Keratinocyte (primary cell): ENCODE results near the gene TLR8. TPM values are rescaled to one million over a fixed set of nuclear protein-coding genes. Genes with fewer than 3 reads are reported as not detected.

Experiments
- DNase-seq: peaks from one replicate; pipeline ENCODE4 v3.0.0-alpha.2; 2011; ENCODE audit warnings: low read depth, missing footprints, low spot score
- FAIRE-seq: peaks from 2 replicates; lab custom pipeline; 2011; peaks lifted over from hg19 to GRCh38; lab: Jason Lieb, UNC
- H2AFZ ChIP-seq: 2 replicates; pipeline ENCODE4 v1.6.0; 2012; ENCODE audit warnings: low read length, control low read depth, inconsistent platforms; ENCODE audit not compliant: control insufficient read depth
- H3K27ac ChIP-seq: 2 replicates; pipeline ENCODE4 v1.5.1; 2011; ENCODE audit warnings: low read length; ENCODE audit not compliant: control insufficient read depth, insufficient read depth
- H3K27me3 ChIP-seq: 3 replicates; pipeline ENCODE4 v1.6.0; 2011; ENCODE audit warnings: low read length; ENCODE audit not compliant: control insufficient read depth, insufficient read depth; ENCODE audit errors: extremely low read depth
- H3K36me3 ChIP-seq, 2 experiments: 2 replicates in 1 of 2; 3 replicates in 1 of 2; pipeline ENCODE4 v1.5.1; 2011; ENCODE audit warnings: low read length in 2 of 2, mild to moderate bottlenecking in 1 of 2; ENCODE audit not compliant: control insufficient read depth in 2 of 2, insufficient read depth in 2 of 2; ENCODE audit errors: extremely low read depth in 1 of 2
- H3K4me1 ChIP-seq: 3 replicates; pipeline ENCODE4 v1.5.1; 2011; ENCODE audit warnings: low read length; ENCODE audit not compliant: control insufficient read depth, insufficient read depth; ENCODE audit errors: extremely low read depth
- H3K4me2 ChIP-seq: 3 replicates; pipeline ENCODE4 v1.6.0; 2011; ENCODE audit warnings: low read depth, low read length; ENCODE audit not compliant: control insufficient read depth, insufficient read depth; ENCODE audit errors: extremely low read depth
- H3K4me3 ChIP-seq, 3 experiments: fragments of 200-600 bp in 1 of 3; sonication (generic) in 1 of 3; 2 replicates in 2 of 3; 3 replicates in 1 of 3; pipeline ENCODE4 v1.5.1; 2011 to 2016; ENCODE audit warnings: low read length in 3 of 3, mild to moderate bottlenecking in 3 of 3, control low read depth in 2 of 3, inconsistent platforms in 1 of 3, low read depth in 1 of 3, mixed read lengths in 1 of 3, mixed run types in 1 of 3, moderate library complexity in 1 of 3; ENCODE audit not compliant: control insufficient read depth in 2 of 3, insufficient read depth in 2 of 3; ENCODE audit errors: extremely low read depth in 1 of 3
- H3K79me2 ChIP-seq: 2 replicates; pipeline ENCODE4 v1.6.0; 2012; ENCODE audit warnings: low read length; ENCODE audit not compliant: control insufficient read depth, insufficient read depth
- H3K9ac ChIP-seq: 3 replicates; pipeline ENCODE4 v1.6.0; 2011; ENCODE audit warnings: low read length; ENCODE audit not compliant: control insufficient read depth, insufficient read depth; ENCODE audit errors: extremely low read depth
- H3K9me1 ChIP-seq: 3 replicates; pipeline ENCODE4 v1.6.0; 2011; ENCODE audit warnings: low read length; ENCODE audit not compliant: control insufficient read depth, insufficient read depth; ENCODE audit errors: extremely low read depth
- H3K9me3 ChIP-seq: 2 replicates; pipeline ENCODE4 v1.5.1; 2012; ENCODE audit warnings: low read depth, low read length; ENCODE audit not compliant: control insufficient read depth
- H4K20me1 ChIP-seq: 3 replicates; pipeline ENCODE4 v1.6.0; 2011; ENCODE audit warnings: low read length; ENCODE audit not compliant: control insufficient read depth, insufficient read depth; ENCODE audit errors: extremely low read depth
- CTCF ChIP-seq, 3 experiments: IDR thresholded peaks in 1 of 3; conservative IDR thresholded peaks in 1 of 3; optimal IDR thresholded peaks in 1 of 3; 2 replicates in 2 of 3; 3 replicates in 1 of 3; pipeline versions ENCODE3 to v1.5.1; 2011; ENCODE audit warnings: low read length in 3 of 3, mild to moderate bottlenecking in 3 of 3, moderate library complexity in 2 of 3, control low read depth in 1 of 3, inconsistent platforms in 1 of 3; ENCODE audit not compliant: insufficient read depth in 2 of 3; ENCODE audit errors: extremely low read depth in 1 of 3
- EZH2 ChIP-seq: IDR thresholded peaks from one replicate; pipeline ENCODE4 v1.6.1; 2012; ENCODE audit warnings: inconsistent platforms, mild to moderate bottlenecking, low read length, moderate library complexity
- dilution Hi-C: fragments of 300-500 bp; cut with MboI; formaldehyde crosslinking; loops from one replicate; pipeline ENCODE4 v1.7.0; 2020; ENCODE audit warnings: low sequenced_read_pairs; ENCODE audit not compliant: extremely low pct_ligation_motif_present
- polyA plus RNA-seq, 5 experiments: library from polyadenylated mRNA; depleted of rRNA in 3 of 5; stranded (reverse) in 3 of 5; stranded (forward) in 1 of 5; unstranded in 1 of 5; fragments of >200 nt; gene quantifications; 1 replicate in 1 of 5; 2 replicates in 3 of 5; 3 replicates in 1 of 5; pipeline versions ENCODE4 v1.2.1 to v1.2.3, GENCODE V29; 2011 to 2012; ENCODE audit warnings: missing spikeins in 2 of 5, low read depth in 1 of 5, low replicate concordance in 1 of 5

TLR8 gene
- polyA plus RNA-seq, 1 donor (not counting 4 experiments of a cell fraction or from before 2014, with no cell fraction given): not detected

- H3K9ac ChIP-seq: no peak overlapping the region
- H3K4me1 ChIP-seq: peaks cover 27% of the 10 kb centered on the region
- FAIRE-seq (no peak), DNase-seq (no peak)
- H3K4me3 ChIP-seq: no peak overlapping the region
- H3K79me2 ChIP-seq: no peaks in the 10 kb centered on the region
- H3K9me1 ChIP-seq: no peaks in the 10 kb centered on the region
- H3K9me3 ChIP-seq: no peaks in the 10 kb centered on the region
- no peak overlapping the region for H2AFZ ChIP-seq
- H4K20me1 ChIP-seq: no peaks in the 10 kb centered on the region
- dilution Hi-C loops: no loop called here
- H3K4me2 ChIP-seq: no peak overlapping the region
- H3K27ac ChIP-seq: no peak overlapping the region
- H3K27me3 ChIP-seq: no peaks in the 10 kb centered on the region
- TF ChIP-seq CTCF (optimal IDR thresholded peaks at IDR 0.05 in 1 of 3, IDR thresholded peaks at IDR 0.05 in 1 of 3, conservative IDR thresholded peaks at IDR 0.05 in 1 of 3; ENCODE audit: extremely low read depth in 1 of 3, insufficient read depth in 2 of 3, low read length in 3 of 3): no peak
- no peak for TF ChIP-seq EZH2
- H3K36me3 ChIP-seq: no peaks in the 10 kb centered on the region
Observed at GRCh38 chrX:12951595-12951975, 45.2 kb downstream of the TLR8 start.

- TF ChIP-seq EZH2: no peak
- dilution Hi-C loops: no loop called here
- H4K20me1 ChIP-seq: no peaks in the 10 kb centered on the region
- no peak overlapping the region for H3K27ac ChIP-seq
- H3K4me3 ChIP-seq: no peak overlapping the region
- no peak overlapping the region for H2AFZ ChIP-seq
- no peaks in the 10 kb centered on the region for H3K27me3 ChIP-seq
- H3K4me1 ChIP-seq: peaks cover 21% of the 10 kb centered on the region
- H3K79me2 ChIP-seq: no peaks in the 10 kb centered on the region
- no peak for DNase-seq
- no peaks in the 10 kb centered on the region for H3K9me1 ChIP-seq
- H3K36me3 ChIP-seq: no peaks in the 10 kb centered on the region
- FAIRE-seq: no peak
- H3K9me3 ChIP-seq: no peaks in the 10 kb centered on the region
- no peak overlapping the region for H3K4me2 ChIP-seq
- H3K9ac ChIP-seq: no peak overlapping the region
Observed at GRCh38 chrX:12953420-12953819, 47.0 kb downstream of the TLR8 start.

GRCh38 chrX:12954376-12954775, 48.0 kb downstream of the TLR8 start:
- Histone ChIP-seq H3K36me3 (no peaks in the 10 kb centered on the region), H3K27ac (no peak overlapping the region), H3K9me3 (no peaks in the 10 kb centered on the region), H3K9ac (no peak overlapping the region), H3K4me2 (no peak overlapping the region), H4K20me1 (no peaks in the 10 kb centered on the region), H3K9me1 (no peaks in the 10 kb centered on the region), H2AFZ (no peak overlapping the region), H3K79me2 (no peaks in the 10 kb centered on the region), H3K27me3 (no peaks in the 10 kb centered on the region), H3K4me1 (peaks cover 21% of the 10 kb centered on the region), H3K4me3 (no peak overlapping the region)
- dilution Hi-C loops: no loop called here
- no peak for FAIRE-seq
- no peak for TF ChIP-seq CTCF (optimal IDR thresholded peaks at IDR 0.05 in 1 of 3, IDR thresholded peaks at IDR 0.05 in 1 of 3, conservative IDR thresholded peaks at IDR 0.05 in 1 of 3; ENCODE audit: extremely low read depth in 1 of 3, insufficient read depth in 2 of 3, low read length in 3 of 3)
- DNase-seq: no peak
